Measurements from ENCODE around the gene SCN5A. TPM values are rescaled to one million over a fixed set of nuclear protein-coding genes. Genes with fewer than 3 reads are reported as not detected.

SCN5A gene
- total and polyA plus RNA-seq, 2 of the 13 experiments (the other 11 are each of a cell fraction or from before 2014, with no cell fraction given): 0.22 TPM; not detected in 1

DNA sequence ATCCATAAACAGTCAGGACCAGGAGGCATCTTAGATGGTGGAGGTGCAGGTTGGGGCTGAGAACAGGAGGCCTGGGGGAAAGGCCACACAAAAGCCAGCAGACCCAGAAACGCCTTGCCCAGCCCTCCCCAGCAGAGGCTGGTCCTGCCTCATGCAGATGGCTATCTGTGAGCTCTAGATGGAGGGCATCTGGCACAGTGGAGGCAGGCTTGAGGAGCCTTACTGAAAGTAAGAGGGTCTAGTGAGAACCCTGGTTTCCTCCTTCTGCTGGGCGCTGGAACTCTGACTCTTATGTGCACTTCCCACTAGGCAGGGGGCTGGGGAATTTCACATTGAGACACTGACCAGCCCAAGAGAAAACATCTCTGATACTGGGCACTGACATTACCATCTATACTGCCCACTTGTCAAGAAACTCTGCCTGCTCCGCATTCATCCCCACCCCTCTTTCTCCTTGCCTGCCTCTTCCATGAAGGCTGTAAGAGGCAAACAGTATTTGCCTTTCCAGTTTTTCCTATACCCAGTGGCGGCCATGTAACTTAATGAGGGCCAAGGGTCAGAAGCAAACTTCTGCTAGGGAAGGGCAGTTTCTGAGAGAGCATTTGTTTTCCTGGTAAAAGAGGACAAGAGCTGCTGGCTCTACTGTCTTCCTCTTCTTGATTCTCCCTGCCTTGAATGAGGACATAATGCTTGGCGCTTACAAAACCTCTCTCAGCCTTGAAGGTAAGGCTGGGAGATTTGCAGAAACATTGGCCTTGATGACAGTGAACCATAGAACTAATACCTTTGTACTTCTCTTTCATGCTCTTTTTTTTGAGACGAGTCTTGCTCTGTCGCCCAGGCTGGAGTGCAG lies 4.4 kb upstream of the SCN5A start:
- Histone ChIP-seq H3K27ac (ENCODE audit: extremely low read length, insufficient read depth, low read length) (no peak overlapping the region), H3K4me2 (ENCODE audit: low read depth, low read length) (no peak overlapping the region), H3K9me3 (ENCODE audit: low read length) (no peaks in the 10 kb centered on the region), H3K27me3 (ENCODE audit: control insufficient read depth in 1 of 2, insufficient read depth in 2 of 2, low read length in 2 of 2) (peaks cover 0 to 37% of the 10 kb centered on the region in 2 experiments), H3K9ac (ENCODE audit: insufficient read depth, low read depth, low read length) (no peak overlapping the region), H2AFZ (ENCODE audit: low read length) (no peak overlapping the region), H3K4me3 (replicated peaks in 1 of 3; ENCODE audit: insufficient read depth in 1 of 3, low read depth in 2 of 3, low read length in 3 of 3) (no peak overlapping the region), H3K4me1 (ENCODE audit: insufficient read depth, low read length) (peaks cover 10% of the 10 kb centered on the region), H3K79me2 (ENCODE audit: insufficient read depth, low read length) (no peaks in the 10 kb centered on the region), H3K36me3 (replicated peaks in 1 of 2; ENCODE audit: control insufficient read depth in 1 of 2, insufficient read depth in 2 of 2, low read length in 2 of 2) (no peaks in the 10 kb centered on the region), H4K20me1 (ENCODE audit: insufficient read depth, low read length) (no peaks in the 10 kb centered on the region)
- no peak for FAIRE-seq
- ChIA-PET POLR2A (no interaction called here), CTCF (ENCODE audit: low intra/inter-chr PET ratio, low total read pairs) (no interaction called here)
- intact Hi-C loops (cut with micrococcal nuclease; ENCODE audit: unreplicated experiment) (loop anchor here (2.0 to 10.0 kb wide), 2 partner anchors 157 to 1159 kb away; partner anchors contain the start of gene EXOG), in situ Hi-C loops (cut with HindIII; ENCODE audit: extremely low pct_ligation_motif_present, low pct_unique_long_range_greater_than_20kb) (no loop called here)
- no TSS peak for BruUV-seq (replicated peaks)
- DNase-seq (ENCODE audit: low spot score): no peak
- no peak for ATAC-seq
- WGBS (ENCODE audit: low lambda C conversion rate): 41% methylated on average over 6 of the region's 7 CpGs
- TF ChIP-seq, protein P1, sequence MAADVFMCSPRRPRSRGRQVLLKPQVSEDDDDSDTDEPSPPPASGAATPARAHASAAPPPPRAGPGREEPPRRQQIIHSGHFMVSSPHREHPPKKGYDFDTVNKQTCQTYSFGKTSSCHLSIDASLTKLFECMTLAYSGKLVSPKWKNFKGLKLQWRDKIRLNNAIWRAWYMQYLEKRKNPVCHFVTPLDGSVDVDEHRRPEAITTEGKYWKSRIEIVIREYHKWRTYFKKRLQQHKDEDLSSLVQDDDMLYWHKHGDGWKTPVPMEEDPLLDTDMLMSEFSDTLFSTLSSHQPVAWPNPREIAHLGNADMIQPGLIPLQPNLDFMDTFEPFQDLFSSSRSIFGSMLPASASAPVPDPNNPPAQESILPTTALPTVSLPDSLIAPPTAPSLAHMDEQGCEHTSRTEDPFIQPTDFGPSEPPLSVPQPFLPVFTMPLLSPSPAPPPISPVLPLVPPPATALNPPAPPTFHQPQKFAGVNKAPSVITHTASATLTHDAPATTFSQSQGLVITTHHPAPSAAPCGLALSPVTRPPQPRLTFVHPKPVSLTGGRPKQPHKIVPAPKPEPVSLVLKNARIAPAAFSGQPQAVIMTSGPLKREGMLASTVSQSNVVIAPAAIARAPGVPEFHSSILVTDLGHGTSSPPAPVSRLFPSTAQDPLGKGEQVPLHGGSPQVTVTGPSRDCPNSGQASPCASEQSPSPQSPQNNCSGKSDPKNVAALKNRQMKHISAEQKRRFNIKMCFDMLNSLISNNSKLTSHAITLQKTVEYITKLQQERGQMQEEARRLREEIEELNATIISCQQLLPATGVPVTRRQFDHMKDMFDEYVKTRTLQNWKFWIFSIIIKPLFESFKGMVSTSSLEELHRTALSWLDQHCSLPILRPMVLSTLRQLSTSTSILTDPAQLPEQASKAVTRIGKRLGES (CRISPR knock-in tag; IDR thresholded peaks at IDR 0.05; ENCODE audit: borderline replicate concordance): no peak
- TF ChIP-seq NBN (conservative IDR thresholded peaks at IDR 0.05) (no peak), ZNF749 (CRISPR knock-in tag; IDR thresholded peaks at IDR 0.05; ENCODE audit: borderline replicate concordance) (no peak), RFXANK (CRISPR knock-in tag; IDR thresholded peaks at IDR 0.05) (no peak), KLF13 (CRISPR knock-in tag; IDR thresholded peaks at IDR 0.05) (no peak), ZNF777 (CRISPR knock-in tag; IDR thresholded peaks at IDR 0.05) (no peak), NFE2L2 (IDR thresholded peaks at IDR 0.05; ENCODE audit: low read length) (no peak), CEBPB (IDR thresholded peaks at IDR 0.05; ENCODE audit: borderline replicate concordance, low read depth, low read length) (no peak), DMAP1 (CRISPR knock-in tag; IDR thresholded peaks at IDR 0.05) (no peak), ZNF558 (CRISPR knock-in tag; IDR thresholded peaks at IDR 0.05; ENCODE audit: borderline replicate concordance) (no peak)
- TF ChIP-seq, protein P2, sequence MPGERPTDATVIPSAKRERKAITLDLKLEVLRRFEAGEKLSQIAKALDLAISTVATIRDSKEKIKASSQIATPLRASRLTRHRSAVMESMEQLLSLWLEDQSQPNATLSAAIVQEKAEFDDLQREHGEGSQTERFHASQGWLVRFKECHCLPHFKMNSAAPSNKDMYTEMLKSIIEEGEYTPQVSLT (CRISPR knock-in tag; IDR thresholded peaks at IDR 0.05; ENCODE audit: borderline replicate concordance, low read depth): no peak
- TF ChIP-seq, protein P3, sequence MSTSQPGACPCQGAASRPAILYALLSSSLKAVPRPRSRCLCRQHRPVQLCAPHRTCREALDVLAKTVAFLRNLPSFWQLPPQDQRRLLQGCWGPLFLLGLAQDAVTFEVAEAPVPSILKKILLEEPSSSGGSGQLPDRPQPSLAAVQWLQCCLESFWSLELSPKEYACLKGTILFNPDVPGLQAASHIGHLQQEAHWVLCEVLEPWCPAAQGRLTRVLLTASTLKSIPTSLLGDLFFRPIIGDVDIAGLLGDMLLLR (CRISPR knock-in tag; IDR thresholded peaks at IDR 0.05): no peak
- TF ChIP-seq, protein P4, sequence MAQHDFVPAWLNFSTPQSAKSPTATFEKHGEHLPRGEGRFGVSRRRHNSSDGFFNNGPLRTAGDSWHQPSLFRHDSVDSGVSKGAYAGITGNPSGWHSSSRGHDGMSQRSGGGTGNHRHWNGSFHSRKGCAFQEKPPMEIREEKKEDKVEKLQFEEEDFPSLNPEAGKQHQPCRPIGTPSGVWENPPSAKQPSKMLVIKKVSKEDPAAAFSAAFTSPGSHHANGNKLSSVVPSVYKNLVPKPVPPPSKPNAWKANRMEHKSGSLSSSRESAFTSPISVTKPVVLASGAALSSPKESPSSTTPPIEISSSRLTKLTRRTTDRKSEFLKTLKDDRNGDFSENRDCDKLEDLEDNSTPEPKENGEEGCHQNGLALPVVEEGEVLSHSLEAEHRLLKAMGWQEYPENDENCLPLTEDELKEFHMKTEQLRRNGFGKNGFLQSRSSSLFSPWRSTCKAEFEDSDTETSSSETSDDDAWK (CRISPR knock-in tag; IDR thresholded peaks at IDR 0.05): no peak
- TF ChIP-seq, protein P5, sequence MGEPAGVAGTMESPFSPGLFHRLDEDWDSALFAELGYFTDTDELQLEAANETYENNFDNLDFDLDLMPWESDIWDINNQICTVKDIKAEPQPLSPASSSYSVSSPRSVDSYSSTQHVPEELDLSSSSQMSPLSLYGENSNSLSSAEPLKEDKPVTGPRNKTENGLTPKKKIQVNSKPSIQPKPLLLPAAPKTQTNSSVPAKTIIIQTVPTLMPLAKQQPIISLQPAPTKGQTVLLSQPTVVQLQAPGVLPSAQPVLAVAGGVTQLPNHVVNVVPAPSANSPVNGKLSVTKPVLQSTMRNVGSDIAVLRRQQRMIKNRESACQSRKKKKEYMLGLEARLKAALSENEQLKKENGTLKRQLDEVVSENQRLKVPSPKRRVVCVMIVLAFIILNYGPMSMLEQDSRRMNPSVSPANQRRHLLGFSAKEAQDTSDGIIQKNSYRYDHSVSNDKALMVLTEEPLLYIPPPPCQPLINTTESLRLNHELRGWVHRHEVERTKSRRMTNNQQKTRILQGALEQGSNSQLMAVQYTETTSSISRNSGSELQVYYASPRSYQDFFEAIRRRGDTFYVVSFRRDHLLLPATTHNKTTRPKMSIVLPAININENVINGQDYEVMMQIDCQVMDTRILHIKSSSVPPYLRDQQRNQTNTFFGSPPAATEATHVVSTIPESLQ (CRISPR knock-in tag; conservative IDR thresholded peaks at IDR 0.05): no peak
